GM12891 (cell line): ENCODE results near the gene BRD3.

Source experiments
- DNase-seq: peaks from one replicate; pipeline ENCODE4 v3.0.0; 2011; ENCODE audit warnings: low spot score; ENCODE audit not compliant: insufficient read length
- FAIRE-seq: peaks from 2 replicates; lab custom pipeline; 2011; peaks lifted over from hg19 to GRCh38; lab: Jason Lieb, UNC
- PAX5 ChIP-seq: IDR thresholded peaks from 2 replicates; pipeline ENCODE4 v1.6.1; 2011; ENCODE audit warnings: low read length, moderate library complexity, mild to moderate bottlenecking; ENCODE audit not compliant: insufficient read depth, severe bottlenecking
- POLR2A ChIP-seq: IDR thresholded peaks from 2 replicates; pipeline ENCODE4 v1.6.1; 2011; ENCODE audit warnings: low read depth, low read length, control low read depth
- POLR2AphosphoS5 ChIP-seq: IDR thresholded peaks from 2 replicates; pipeline ENCODE4 v1.6.1; 2011; ENCODE audit warnings: low read depth, low read length, control low read depth
- POU2F2 ChIP-seq: IDR thresholded peaks from 2 replicates; pipeline ENCODE4 v1.6.1; 2011; ENCODE audit warnings: low read depth, mild to moderate bottlenecking, control low read depth, low read length, moderate library complexity
- SPI1 ChIP-seq: IDR thresholded peaks from 2 replicates; pipeline ENCODE4 v1.6.1; 2011; ENCODE audit warnings: low read depth, low read length, control low read depth
- TAF1 ChIP-seq: IDR thresholded peaks from 2 replicates; pipeline ENCODE4 v1.6.1; 2011; ENCODE audit warnings: low read depth, low read length, control low read depth

Gene BRD3

DNA sequence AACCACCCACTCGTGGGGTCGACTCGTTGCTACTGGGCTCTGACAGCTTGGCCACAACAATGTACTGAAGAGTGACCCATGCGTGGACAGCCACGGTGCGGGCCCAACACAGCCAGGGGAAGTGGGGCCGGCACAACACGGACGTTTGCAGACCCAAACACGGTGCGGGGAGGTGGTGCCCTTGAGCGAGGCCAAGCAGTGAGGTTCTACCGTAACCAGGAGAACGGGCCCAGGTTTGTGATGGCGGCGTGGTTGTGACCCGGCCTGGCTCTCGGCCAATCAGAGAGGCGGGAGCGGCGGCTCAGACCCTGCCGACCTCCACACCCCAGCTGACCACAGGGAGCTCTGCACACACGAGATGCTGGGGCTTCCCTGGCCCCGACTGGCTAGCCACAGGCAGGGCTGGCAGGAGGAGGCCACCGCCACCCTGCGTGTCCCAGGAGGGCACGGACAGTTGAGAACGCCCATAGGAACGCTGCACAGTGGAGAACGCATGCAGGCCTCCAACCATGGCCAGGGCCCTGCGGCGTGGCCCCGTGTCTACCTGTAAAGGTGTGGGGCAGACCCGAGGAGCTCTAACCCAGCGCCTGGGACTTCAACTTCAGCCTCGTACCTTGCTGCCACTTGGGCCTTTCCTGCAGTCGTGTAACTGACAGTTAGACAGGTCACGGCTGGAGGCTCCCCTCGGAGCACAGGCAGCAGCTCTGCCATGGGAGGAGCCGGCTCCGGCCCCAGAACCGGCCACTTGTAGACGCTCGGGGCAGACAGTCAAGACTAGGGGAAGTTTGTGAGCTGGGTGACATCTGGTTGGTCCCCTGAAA lies 13.7 kb downstream of the BRD3 start:
- DNase-seq (no peak), FAIRE-seq (no peak)
- TF ChIP-seq POLR2AphosphoS5 (no peak), POU2F2 (no peak), SPI1 (no peak), POLR2A (no peak), TAF1 (no peak), PAX5 (no peak)

DNA sequence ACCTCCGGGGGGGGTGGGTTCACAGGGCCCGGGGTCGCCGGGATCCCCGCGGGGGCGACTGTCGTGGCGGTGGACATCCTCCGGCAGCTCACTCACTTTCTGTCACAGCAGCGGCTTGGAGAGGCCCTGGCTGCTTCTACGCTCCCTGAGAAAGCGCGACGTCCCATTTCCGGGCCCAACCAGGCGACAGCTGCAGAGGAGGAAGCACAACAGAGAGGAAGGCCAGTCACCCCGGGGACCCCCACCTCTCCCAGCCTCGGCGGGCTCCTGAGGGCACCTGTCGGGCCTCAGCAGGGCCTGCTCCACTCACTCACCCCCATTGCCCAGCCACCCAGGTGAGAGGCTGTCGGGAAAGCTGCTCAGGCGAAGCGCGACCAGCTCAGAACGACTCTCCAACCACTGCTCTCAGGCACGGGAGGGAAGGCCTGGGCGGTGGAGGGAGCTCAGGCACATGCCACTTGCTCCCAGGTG lies 14.4 kb downstream of the BRD3 start:
- FAIRE-seq, result no peak

DNA sequence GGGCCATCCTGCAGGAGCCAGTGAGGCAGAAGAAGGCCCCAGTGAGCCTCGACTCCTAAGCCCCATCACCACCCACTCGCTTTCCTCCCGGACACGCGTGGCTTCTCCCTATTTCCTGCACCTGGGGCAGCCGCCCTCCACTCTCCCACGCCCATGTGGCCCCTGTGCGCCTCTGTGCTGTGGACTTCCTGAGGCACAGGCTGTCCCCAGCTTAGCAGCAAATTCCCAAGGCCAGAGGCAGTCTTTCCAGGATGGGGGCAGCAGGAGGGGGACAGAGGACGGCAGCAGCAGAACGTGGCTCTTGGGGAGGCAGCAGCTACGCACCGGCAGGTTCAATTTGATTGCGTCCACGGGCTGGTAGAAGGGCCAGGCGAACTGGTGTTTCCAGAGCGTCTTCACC lies 14.9 kb downstream of the BRD3 start:
- no peak for DNase-seq

More for the DNA sequence above, 14.4 kb downstream of the BRD3 start:
- DNase-seq, result no peak
- no peak for TF ChIP-seq POLR2AphosphoS5
- no peak for TF ChIP-seq SPI1
- no peak for TF ChIP-seq POU2F2
- no peak for TF ChIP-seq TAF1
- TF ChIP-seq POLR2A, result no peak
- TF ChIP-seq PAX5, result no peak

DNA sequence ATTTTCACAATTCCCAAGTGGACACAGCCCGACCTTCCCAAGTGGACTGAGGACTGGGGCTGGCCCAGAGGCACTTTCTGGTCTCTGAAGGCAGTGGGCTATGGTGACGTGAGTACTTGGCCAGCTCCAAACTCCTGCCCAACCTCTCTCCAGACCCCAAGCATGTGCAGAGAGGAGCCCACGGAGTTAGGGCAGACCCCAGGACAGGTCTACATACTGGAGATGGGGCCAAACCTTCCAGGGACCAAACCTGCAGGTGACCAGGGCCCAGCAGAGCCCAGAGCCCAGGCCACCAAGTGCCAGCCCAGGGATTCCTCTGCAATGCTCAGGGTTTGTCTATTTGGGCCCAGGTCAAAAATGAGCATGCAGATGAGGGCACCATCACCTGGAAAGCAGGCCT lies 15.3 kb downstream of the BRD3 start:
- DNase-seq, result no peak
- FAIRE-seq, result no peak

More for the DNA sequence above, 14.9 kb downstream of the BRD3 start:
- no peak for TF ChIP-seq POLR2AphosphoS5
- TF ChIP-seq POLR2A, result no peak
- no peak for TF ChIP-seq PAX5
- no peak for TF ChIP-seq TAF1
- no peak for TF ChIP-seq SPI1
- TF ChIP-seq POU2F2, result no peak
- no peak for FAIRE-seq

DNA sequence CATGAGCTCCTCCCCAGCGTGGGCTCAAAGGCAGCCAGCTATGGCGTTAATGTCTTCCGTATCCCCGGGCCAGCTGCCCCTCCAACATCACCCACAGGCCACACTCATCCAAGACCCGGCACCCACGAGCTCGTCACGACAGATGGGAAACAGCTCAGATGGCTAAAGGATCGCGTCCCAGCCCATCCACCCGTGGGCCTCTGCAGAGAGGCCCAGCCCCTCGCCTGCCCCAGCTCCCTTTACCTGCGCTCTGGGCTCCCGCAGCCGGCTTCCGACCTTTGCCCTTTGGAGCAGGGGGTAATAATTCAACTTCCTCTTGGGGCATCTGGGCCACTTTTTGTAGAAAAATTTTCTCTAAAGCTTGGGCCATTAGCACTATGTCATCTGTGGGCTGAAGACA lies 16.5 kb downstream of the BRD3 start:
- DNase-seq, result no peak
- TF ChIP-seq POLR2AphosphoS5 (no peak), POU2F2 (no peak), TAF1 (no peak), PAX5 (no peak), SPI1 (no peak)
- FAIRE-seq, result no peak

More for the DNA sequence above, 15.3 kb downstream of the BRD3 start:
- TF ChIP-seq POU2F2 (no peak), SPI1 (no peak), POLR2A (no peak), PAX5 (no peak), TAF1 (no peak), POLR2AphosphoS5 (no peak)

DNA sequence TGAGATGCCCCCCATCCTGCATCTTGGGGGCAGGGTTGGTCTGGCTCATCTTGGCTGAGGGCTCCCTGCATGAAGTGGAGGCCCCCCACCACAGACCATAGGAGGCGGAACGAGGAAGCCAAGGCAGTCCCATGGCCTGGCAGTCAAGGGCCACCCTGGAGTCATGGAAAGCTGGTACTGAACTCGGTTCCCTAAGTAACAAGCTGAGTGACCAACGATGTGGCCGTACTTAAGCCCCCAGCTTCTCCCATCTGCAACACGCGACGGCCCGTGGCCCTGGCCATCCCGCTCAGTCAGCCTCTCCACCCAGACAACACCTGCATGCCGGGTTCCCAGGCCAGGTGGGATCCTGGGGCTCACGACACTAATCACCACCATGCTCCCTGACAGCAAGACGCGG lies 17.1 kb downstream of the BRD3 start:
- DNase-seq, result no peak
- FAIRE-seq, result no peak
- TF ChIP-seq SPI1 (no peak), TAF1 (no peak), POLR2AphosphoS5 (no peak), POLR2A (no peak), POU2F2 (no peak), PAX5 (no peak)

DNA sequence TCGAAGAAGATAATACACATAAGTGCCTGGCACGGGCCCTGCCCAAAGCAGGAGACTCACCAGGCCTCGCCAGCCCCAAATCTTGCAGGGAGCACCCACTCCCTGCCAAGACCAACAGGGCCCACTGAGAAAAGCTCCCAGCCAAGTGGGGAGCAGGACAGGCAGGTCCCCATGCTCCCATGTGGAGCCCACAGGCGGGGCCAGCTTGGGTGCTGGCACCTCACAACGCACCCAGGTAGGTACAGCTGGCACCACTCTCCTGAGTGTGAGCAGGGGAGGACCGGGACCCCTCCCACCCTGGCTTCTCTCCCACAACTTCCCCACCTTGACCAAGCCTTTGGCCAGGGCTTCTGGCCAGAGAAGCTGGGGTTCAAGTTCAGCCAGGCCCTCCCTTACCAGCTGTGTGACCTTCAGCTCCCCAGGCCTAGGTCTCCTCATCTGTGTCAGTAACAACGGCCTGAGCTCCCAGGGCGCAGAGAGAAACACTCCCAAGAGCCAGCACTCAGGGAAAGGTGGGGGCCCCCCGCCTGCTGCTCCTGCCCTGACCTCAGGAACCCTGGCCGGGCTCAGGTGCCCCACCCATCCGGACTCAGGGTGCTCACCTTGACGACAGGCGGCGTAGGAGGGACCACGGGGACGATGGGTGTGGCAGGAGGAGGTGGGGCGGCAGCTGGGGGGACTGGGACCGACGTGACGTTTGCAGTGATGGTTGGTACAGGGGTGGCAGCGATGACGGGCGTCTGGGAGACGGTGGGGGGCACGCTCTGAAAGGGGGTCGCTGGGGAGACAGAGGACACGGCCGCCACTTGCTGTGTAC lies 17.8 kb downstream of the BRD3 start:
- no peak for FAIRE-seq

DNA sequence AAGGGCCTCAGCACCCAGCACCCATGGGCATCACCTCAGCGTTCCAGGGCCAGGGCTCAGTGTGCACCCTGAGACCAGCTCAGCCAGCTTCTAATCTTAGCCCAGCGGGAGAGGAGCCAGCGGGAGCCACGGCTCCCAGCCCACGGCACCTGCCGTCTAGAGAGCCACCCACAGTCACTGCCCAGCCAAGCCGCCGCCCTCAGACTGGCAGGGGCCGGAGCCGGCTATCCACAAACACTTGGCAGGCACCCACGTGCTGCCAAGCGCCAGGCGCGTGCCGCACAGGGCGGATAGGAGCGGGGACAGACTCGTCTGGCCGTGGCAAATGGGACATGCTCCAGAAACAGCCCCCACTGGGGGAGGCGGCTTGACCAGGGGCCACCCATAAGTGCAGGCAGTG lies 18.6 kb downstream of the BRD3 start:
- FAIRE-seq (no peak), DNase-seq (no peak)
- TF ChIP-seq TAF1 (no peak), POU2F2 (no peak), POLR2A (no peak)

More for the DNA sequence above, 17.8 kb downstream of the BRD3 start:
- TF ChIP-seq SPI1 (no peak), PAX5 (no peak), POLR2A (no peak), TAF1 (no peak), POLR2AphosphoS5 (no peak)
- DNase-seq, result no peak

DNA sequence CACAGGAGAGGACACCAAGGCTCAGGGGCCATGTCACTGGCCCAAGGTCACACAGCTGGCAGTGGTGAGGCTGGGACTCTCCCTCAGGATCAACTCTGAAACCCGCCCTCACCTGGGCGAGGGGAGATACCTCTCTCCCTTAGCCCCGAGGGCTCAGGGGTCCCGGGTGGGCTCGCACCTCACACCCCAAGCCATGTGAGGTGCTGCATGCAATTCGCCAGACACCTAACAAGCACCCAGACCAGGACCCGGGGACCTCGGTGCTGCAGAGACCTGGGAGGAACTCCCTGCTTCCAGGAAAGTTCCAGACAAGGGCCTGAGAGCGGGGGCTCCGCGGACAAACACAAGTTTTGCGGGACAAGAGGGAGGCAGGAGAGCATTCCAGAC lies 19.3 kb downstream of the BRD3 start:
- no peak for DNase-seq
- TF ChIP-seq PAX5, result no peak
- TF ChIP-seq POU2F2, result no peak
- no peak for TF ChIP-seq POLR2A
- TF ChIP-seq SPI1, result no peak
- no peak for TF ChIP-seq POLR2AphosphoS5
- no peak for TF ChIP-seq TAF1
- no peak for FAIRE-seq
